Measurements from ENCODE around the gene PTPN1.
"Not testable (repeated sequence)": the region's sequence is repeated elsewhere in the genome, so short reads cannot be mapped to it uniquely, and the experiment has no call there.

The PTPN1 gene

GRCh38 chr20:50559856-50560638 is 49.9 kb downstream of the PTPN1 start:
- Mint-ChIP-seq H3K4me1 (ENCODE audit: low read depth) (peaks cover 40% of the 10 kb centered on the region), H3K9me3 (no peaks in the 10 kb centered on the region), H3K27me3 (ENCODE audit: low read depth) (no peaks in the 10 kb centered on the region), H3K27ac (no peak overlapping the region), H3K4me3 (no peak overlapping the region), H3K36me3 (ENCODE audit: low read depth) (peaks cover 37% of the 10 kb centered on the region)

GRCh38 chr20:50560867-50561266 is 50.7 kb downstream of the PTPN1 start:
- Mint-ChIP-seq H3K36me3 (ENCODE audit: low read depth) (peaks cover 42% of the 10 kb centered on the region), H3K4me3 (peak overlapping the region; percentile 15), H3K27me3 (ENCODE audit: low read depth) (no peaks in the 10 kb centered on the region), H3K4me1 (ENCODE audit: low read depth) (peaks cover 38% of the 10 kb centered on the region), H3K9me3 (no peaks in the 10 kb centered on the region), H3K27ac (peak overlapping the region; percentile 76)

- H3K27ac Mint-ChIP-seq: peak overlapping the region; percentile 76
- peaks cover 46% of the 10 kb centered on the region for H3K36me3 Mint-ChIP-seq (ENCODE audit: low read depth)
- no peaks in the 10 kb centered on the region for H3K9me3 Mint-ChIP-seq
- no peaks in the 10 kb centered on the region for H3K27me3 Mint-ChIP-seq (ENCODE audit: low read depth)
- peaks cover 40% of the 10 kb centered on the region for H3K4me1 Mint-ChIP-seq (ENCODE audit: low read depth)
- peak overlapping the region; percentile 15 for H3K4me3 Mint-ChIP-seq
These were observed 51.3 kb downstream of the PTPN1 start for GRCh38 chr20:50561379-50562078.

GRCh38 chr20:50562262-50562701 is 52.1 kb downstream of the PTPN1 start:
- H3K4me1 Mint-ChIP-seq (ENCODE audit: low read depth): peaks cover 44% of the 10 kb centered on the region
- H3K36me3 Mint-ChIP-seq (ENCODE audit: low read depth): peaks cover 50% of the 10 kb centered on the region

GRCh38 chr20:50563133-50563944 is 53.2 kb downstream of the PTPN1 start:
- Mint-ChIP-seq H3K4me3 (no peak overlapping the region), H3K4me1 (ENCODE audit: low read depth) (peaks cover 49% of the 10 kb centered on the region), H3K36me3 (ENCODE audit: low read depth) (peaks cover 56% of the 10 kb centered on the region), H3K9me3 (no peaks in the 10 kb centered on the region), H3K27me3 (ENCODE audit: low read depth) (no peaks in the 10 kb centered on the region), H3K27ac (peak overlapping the region; percentile 62)

More at GRCh38 chr20:50562262-50562701, 52.1 kb downstream of the PTPN1 start:
- Mint-ChIP-seq H3K27ac (peak overlapping the region; percentile 76), H3K9me3 (no peaks in the 10 kb centered on the region), H3K4me3 (no peak overlapping the region), H3K27me3 (ENCODE audit: low read depth) (no peaks in the 10 kb centered on the region)

GRCh38 chr20:50565383-50565782 is 55.2 kb downstream of the PTPN1 start:
- Mint-ChIP-seq H3K27ac (no peak overlapping the region), H3K4me3 (no peak overlapping the region), H3K9me3 (no peaks in the 10 kb centered on the region), H3K4me1 (ENCODE audit: low read depth) (peaks cover 60% of the 10 kb centered on the region), H3K36me3 (ENCODE audit: low read depth) (peaks cover 61% of the 10 kb centered on the region), H3K27me3 (ENCODE audit: low read depth) (no peaks in the 10 kb centered on the region)

- Mint-ChIP-seq H3K4me1 (ENCODE audit: low read depth) (peaks cover 63% of the 10 kb centered on the region), H3K9me3 (no peaks in the 10 kb centered on the region), H3K27ac (no peak overlapping the region), H3K27me3 (ENCODE audit: low read depth) (no peaks in the 10 kb centered on the region), H3K36me3 (ENCODE audit: low read depth) (peaks cover 61% of the 10 kb centered on the region), H3K4me3 (no peak overlapping the region)
These were observed 55.7 kb downstream of the PTPN1 start for GRCh38 chr20:50565871-50566270.

GRCh38 chr20:50567860-50568548 is 57.8 kb downstream of the PTPN1 start:
- Mint-ChIP-seq H3K36me3 (ENCODE audit: low read depth) (peaks cover 49% of the 10 kb centered on the region), H3K4me1 (ENCODE audit: low read depth) (peaks cover 55% of the 10 kb centered on the region), H3K27ac (no peak overlapping the region), H3K27me3 (ENCODE audit: low read depth) (no peaks in the 10 kb centered on the region), H3K9me3 (no peaks in the 10 kb centered on the region), H3K4me3 (no peak overlapping the region)

- no peak overlapping the region for H3K27ac Mint-ChIP-seq
- H3K4me1 Mint-ChIP-seq (ENCODE audit: low read depth): peaks cover 55% of the 10 kb centered on the region
- H3K36me3 Mint-ChIP-seq (ENCODE audit: low read depth): peaks cover 49% of the 10 kb centered on the region
- no peak overlapping the region for H3K4me3 Mint-ChIP-seq
- H3K9me3 Mint-ChIP-seq: no peaks in the 10 kb centered on the region
- H3K27me3 Mint-ChIP-seq (ENCODE audit: low read depth): no peaks in the 10 kb centered on the region
These were observed 58.4 kb downstream of the PTPN1 start for GRCh38 chr20:50568549-50568942.

- not testable (repeated sequence) for H3K27me3 Mint-ChIP-seq (ENCODE audit: low read depth); H3K4me3 Mint-ChIP-seq; H3K9me3 Mint-ChIP-seq
- Mint-ChIP-seq H3K4me1 (ENCODE audit: low read depth) (peaks cover 55% of the 10 kb centered on the region), H3K27ac (peak overlapping the region; percentile 17), H3K36me3 (ENCODE audit: low read depth) (peaks cover 52% of the 10 kb centered on the region)
These were observed 59.3 kb downstream of the PTPN1 start for GRCh38 chr20:50569487-50569863.

- Mint-ChIP-seq H3K27me3 (ENCODE audit: low read depth) (no peaks in the 10 kb centered on the region), H3K4me3 (peak overlapping the region; percentile 18), H3K9me3 (no peaks in the 10 kb centered on the region), H3K4me1 (ENCODE audit: low read depth) (peaks cover 53% of the 10 kb centered on the region), H3K36me3 (ENCODE audit: low read depth) (peaks cover 54% of the 10 kb centered on the region), H3K27ac (peak overlapping the region; percentile 84)
These were observed 60.0 kb downstream of the PTPN1 start for GRCh38 chr20:50569864-50570836.

- Mint-ChIP-seq H3K4me3 (no peak overlapping the region), H3K36me3 (ENCODE audit: low read depth) (peaks cover 53% of the 10 kb centered on the region), H3K9me3 (no peaks in the 10 kb centered on the region), H3K4me1 (ENCODE audit: low read depth) (peaks cover 58% of the 10 kb centered on the region), H3K27ac (no peak overlapping the region), H3K27me3 (ENCODE audit: low read depth) (no peaks in the 10 kb centered on the region)
These were observed 61.3 kb downstream of the PTPN1 start for GRCh38 chr20:50571466-50571865.

Measured in T-helper 1 cell treated with Interleukin-12 subunit alpha and Interleukin-12 subunit beta and Interleukin-4 antibody, amounts not matched to agents 30 μg/mL and 1 μg/mL, for 36 hours (primary cell).